GM12801 (cell line): Measurements from ENCODE around the gene SAMD4B.

Source experiments
- CTCF ChIP-seq: IDR thresholded peaks from one replicate; pipeline ENCODE4 v1.5.1; 2011; ENCODE audit warnings: control low read depth; ENCODE audit not compliant: insufficient read length; ENCODE audit errors: extremely low read depth

SAMD4B gene

GRCh38 chr19:39369200-39369599, 27.0 kb downstream of the SAMD4B start:
- no peak for TF ChIP-seq CTCF

- no peak for TF ChIP-seq CTCF
Observed at GRCh38 chr19:39370735-39371134, 28.5 kb downstream of the SAMD4B start.

- TF ChIP-seq CTCF, result no peak
Observed at GRCh38 chr19:39372047-39372802, 30.0 kb downstream of the SAMD4B start.

GRCh38 chr19:39372941-39373340, 30.7 kb downstream of the SAMD4B start:
- TF ChIP-seq CTCF, result no peak

- no peak for TF ChIP-seq CTCF
Observed at GRCh38 chr19:39375929-39376328, 33.7 kb downstream of the SAMD4B start.

- TF ChIP-seq CTCF, result no peak
Observed at GRCh38 chr19:39377373-39378362, 35.4 kb downstream of the SAMD4B start.

- no peak for TF ChIP-seq CTCF
Observed at GRCh38 chr19:39379865-39380396, 37.7 kb downstream of the SAMD4B start.
